Measurements from ENCODE around the gene CLRN3.
A peak's percentile ranks its signal among the peaks of the same experiment; 100 is the strongest.

Gene CLRN3

DNA sequence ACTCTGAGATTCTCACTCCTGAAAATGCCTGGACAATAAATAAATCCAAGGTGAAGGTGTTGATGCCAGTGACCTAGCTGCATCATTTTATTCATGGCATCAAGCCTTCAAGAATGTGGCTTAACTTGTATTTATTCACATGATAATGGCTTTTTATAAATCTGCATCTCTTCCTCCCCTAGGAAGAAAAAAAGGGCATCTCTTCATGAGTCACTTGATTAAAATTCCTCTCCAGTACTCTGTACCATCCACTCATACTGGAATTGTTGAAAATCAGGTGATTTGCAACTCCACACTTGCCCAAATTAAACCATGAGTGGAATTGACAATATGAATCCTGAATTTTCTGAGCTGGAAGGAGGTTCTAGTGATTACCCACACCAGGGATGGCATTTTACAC, 44.3 kb upstream of the CLRN3 start:
- no peaks in the 10 kb centered on the region for H3K27me3 ChIP-seq (ENCODE audit: insufficient read depth, poor library complexity, severe bottlenecking)
- peaks cover 10% of the 10 kb centered on the region for H3K4me1 ChIP-seq (ENCODE audit: insufficient read depth, poor library complexity, severe bottlenecking)
- ATAC-seq (ENCODE audit: low read depth) (peak; percentile 71; the same call in 2 of the 3 replicates), DNase-seq (ENCODE audit: low spot score) (no peak)
- H3K9me3 ChIP-seq (ENCODE audit: severe bottlenecking), result no peaks in the 10 kb centered on the region
- H3K27ac ChIP-seq (ENCODE audit: poor library complexity, severe bottlenecking), result peak overlapping the region; percentile 43
- H3K36me3 ChIP-seq (ENCODE audit: low read depth), result no peaks in the 10 kb centered on the region
- no peak for TF ChIP-seq CTCF (IDR thresholded peaks at IDR 0.05; ENCODE audit: poor library complexity, severe bottlenecking)
- no peak overlapping the region for H3K4me3 ChIP-seq (ENCODE audit: severe bottlenecking)

GRCh38 chr10:127935071-127935561, 42.4 kb upstream of the CLRN3 start:
- no peaks in the 10 kb centered on the region for H3K27me3 ChIP-seq (ENCODE audit: insufficient read depth, poor library complexity, severe bottlenecking)
- H3K9me3 ChIP-seq (ENCODE audit: severe bottlenecking), result no peaks in the 10 kb centered on the region
- no peak overlapping the region for H3K27ac ChIP-seq (ENCODE audit: poor library complexity, severe bottlenecking)
- DNase-seq (ENCODE audit: low spot score) (no peak), ATAC-seq (ENCODE audit: low read depth) (no peak)
- H3K4me1 ChIP-seq (ENCODE audit: insufficient read depth, poor library complexity, severe bottlenecking), result peaks cover 10% of the 10 kb centered on the region
- no peak for TF ChIP-seq CTCF (IDR thresholded peaks at IDR 0.05; ENCODE audit: poor library complexity, severe bottlenecking)
- H3K36me3 ChIP-seq (ENCODE audit: low read depth), result no peaks in the 10 kb centered on the region
- H3K4me3 ChIP-seq (ENCODE audit: severe bottlenecking), result no peak overlapping the region

DNA sequence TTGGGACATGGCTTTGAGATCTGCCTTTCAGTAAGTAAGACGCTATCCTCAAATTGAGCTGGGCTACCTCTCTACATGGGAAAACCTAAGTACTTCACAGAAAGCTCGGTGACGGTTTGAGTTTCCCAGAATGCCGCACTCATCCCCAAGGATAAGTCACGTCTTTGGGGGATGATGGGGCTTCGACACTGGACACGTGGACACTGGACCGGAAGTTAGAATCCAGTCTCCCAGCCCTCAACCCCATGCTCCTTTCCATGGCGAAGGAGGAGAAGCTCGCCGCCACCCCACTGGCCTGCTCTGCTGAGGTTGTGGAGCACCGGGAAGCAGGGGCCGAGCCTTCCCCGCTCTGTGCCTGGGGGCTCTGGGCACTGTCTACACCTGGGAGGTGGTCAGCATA, 41.6 kb upstream of the CLRN3 start:
- Histone ChIP-seq H3K4me3 (ENCODE audit: severe bottlenecking) (no peak overlapping the region), H3K27ac (ENCODE audit: poor library complexity, severe bottlenecking) (no peak overlapping the region), H3K9me3 (ENCODE audit: severe bottlenecking) (no peaks in the 10 kb centered on the region), H3K4me1 (ENCODE audit: insufficient read depth, poor library complexity, severe bottlenecking) (peaks cover 10% of the 10 kb centered on the region), H3K27me3 (ENCODE audit: insufficient read depth, poor library complexity, severe bottlenecking) (no peaks in the 10 kb centered on the region), H3K36me3 (ENCODE audit: low read depth) (no peaks in the 10 kb centered on the region)
- DNase-seq (ENCODE audit: low spot score), result no peak
- ATAC-seq (ENCODE audit: low read depth), result no peak
- no peak for TF ChIP-seq CTCF (IDR thresholded peaks at IDR 0.05; ENCODE audit: poor library complexity, severe bottlenecking)

DNA sequence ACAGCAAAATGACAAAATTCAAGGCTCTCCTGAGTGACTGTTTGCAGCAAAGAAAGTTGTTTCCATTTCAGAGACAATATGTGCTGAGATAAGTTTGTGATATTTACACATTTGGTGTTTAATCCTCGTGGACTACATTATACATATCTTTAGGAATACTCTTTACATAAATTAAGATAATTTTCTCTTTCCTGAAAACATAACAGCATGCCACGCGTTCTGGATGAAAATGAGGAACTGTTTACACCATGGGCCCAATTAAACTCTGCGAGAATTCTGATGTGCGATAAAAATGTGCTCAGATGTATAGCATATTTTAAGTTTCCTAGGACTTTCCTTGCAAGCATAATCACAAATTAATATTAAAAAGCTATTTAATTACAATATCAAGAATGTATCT, 40.5 kb upstream of the CLRN3 start:
- Histone ChIP-seq H3K4me1 (ENCODE audit: insufficient read depth, poor library complexity, severe bottlenecking) (peaks cover 10% of the 10 kb centered on the region), H3K27ac (ENCODE audit: poor library complexity, severe bottlenecking) (no peak overlapping the region), H3K27me3 (ENCODE audit: insufficient read depth, poor library complexity, severe bottlenecking) (no peaks in the 10 kb centered on the region), H3K9me3 (ENCODE audit: severe bottlenecking) (no peaks in the 10 kb centered on the region), H3K36me3 (ENCODE audit: low read depth) (no peaks in the 10 kb centered on the region), H3K4me3 (ENCODE audit: severe bottlenecking) (no peak overlapping the region)
- DNase-seq (ENCODE audit: low spot score) (no peak), ATAC-seq (ENCODE audit: low read depth) (no peak)
- TF ChIP-seq CTCF (IDR thresholded peaks at IDR 0.05; ENCODE audit: poor library complexity, severe bottlenecking), result no peak

DNA sequence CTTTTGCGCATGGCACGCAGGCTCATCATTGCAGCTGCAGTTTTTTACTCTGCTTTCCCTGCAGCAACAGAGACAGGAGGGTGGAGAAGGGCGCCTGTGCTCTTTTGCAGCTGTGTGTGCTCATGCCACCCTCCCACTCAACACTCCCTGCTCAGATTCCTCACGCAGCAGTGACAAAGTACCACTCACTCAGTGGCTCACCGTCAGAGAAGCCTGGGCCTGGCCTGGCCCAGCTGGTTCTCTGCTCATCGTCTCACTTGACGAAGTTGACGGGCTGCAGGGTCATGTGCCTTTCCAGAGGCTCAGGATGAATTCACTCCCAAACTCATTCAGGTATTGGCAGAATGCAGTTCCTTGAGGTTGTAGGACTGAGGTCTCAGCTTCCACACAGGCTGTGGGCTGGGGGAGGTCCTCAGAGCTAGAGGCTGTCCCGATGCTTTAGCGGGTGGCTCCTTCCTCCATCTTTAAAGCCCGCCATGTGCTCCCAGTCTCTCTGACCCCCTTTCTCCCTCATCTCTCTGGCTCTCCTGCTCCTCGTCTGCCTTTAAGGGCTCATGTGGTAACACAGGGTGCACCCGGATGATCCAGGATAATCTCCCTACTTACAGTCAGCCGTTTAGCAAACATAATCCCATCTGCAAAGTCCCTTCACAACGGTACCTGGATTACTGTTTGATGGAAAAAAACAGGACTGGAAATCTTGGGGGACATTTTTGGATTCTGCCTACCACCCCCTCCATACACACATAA, 40.0 kb upstream of the CLRN3 start:
- Histone ChIP-seq H3K9me3 (ENCODE audit: severe bottlenecking) (no peaks in the 10 kb centered on the region), H3K4me3 (ENCODE audit: severe bottlenecking) (no peak overlapping the region), H3K27ac (ENCODE audit: poor library complexity, severe bottlenecking) (no peak overlapping the region), H3K4me1 (ENCODE audit: insufficient read depth, poor library complexity, severe bottlenecking) (peaks cover 10% of the 10 kb centered on the region), H3K36me3 (ENCODE audit: low read depth) (no peaks in the 10 kb centered on the region), H3K27me3 (ENCODE audit: insufficient read depth, poor library complexity, severe bottlenecking) (no peaks in the 10 kb centered on the region)
- DNase-seq (ENCODE audit: low spot score) (no peak), ATAC-seq (ENCODE audit: low read depth) (no peak)
- no peak for TF ChIP-seq CTCF (IDR thresholded peaks at IDR 0.05; ENCODE audit: poor library complexity, severe bottlenecking)

Measured in RWPE2 (cell line).